ENCODE data around the gene PRKRIP1.
"Not testable (repeated sequence)": the region's sequence is repeated elsewhere in the genome, so short reads cannot be mapped to it uniquely, and the experiment has no call there.

PRKRIP1 gene

DNA sequence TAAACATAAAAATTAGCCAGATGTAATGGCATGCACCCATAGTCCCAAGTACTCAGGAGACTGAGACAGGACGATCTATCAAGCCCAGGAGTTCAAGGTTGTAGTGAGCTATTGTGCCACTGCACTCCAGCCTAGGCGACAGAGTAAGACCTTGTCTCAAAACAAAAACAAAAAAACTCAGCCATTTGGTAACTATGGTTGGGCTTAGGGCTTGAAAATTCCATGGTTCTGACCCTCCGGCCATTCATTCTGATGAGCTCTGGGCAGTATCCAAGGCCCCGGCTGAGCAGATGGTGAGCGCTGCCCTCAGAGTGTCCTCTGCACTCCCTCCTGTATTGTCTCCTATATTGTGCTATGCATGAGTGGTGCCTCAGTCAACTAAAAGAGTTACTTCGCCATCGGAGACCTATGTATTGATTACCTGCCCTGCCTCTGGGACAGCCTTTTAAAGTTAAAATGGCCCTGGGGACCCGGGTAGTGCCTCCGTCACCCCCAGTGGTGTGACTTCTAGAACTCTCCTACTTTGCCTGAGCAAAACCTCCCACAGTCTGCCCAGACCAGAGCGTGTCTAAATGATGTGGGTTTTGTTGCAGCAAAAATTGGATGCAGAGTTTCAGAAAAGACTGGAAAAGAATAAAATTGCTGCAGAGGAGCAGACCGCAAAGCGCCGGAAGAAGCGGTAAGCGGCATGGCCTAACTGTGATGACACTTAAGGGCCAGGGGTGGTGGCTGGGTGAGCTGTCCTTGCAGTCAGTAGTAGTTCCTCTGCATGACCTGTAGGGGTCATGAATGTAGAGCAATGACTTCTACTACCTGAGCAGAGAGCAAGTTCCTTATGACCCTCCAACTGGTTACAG is 8.1 kb downstream of the PRKRIP1 start:
- no peak for DNase-seq (ENCODE audit: low read depth in 2 of 2)

DNA sequence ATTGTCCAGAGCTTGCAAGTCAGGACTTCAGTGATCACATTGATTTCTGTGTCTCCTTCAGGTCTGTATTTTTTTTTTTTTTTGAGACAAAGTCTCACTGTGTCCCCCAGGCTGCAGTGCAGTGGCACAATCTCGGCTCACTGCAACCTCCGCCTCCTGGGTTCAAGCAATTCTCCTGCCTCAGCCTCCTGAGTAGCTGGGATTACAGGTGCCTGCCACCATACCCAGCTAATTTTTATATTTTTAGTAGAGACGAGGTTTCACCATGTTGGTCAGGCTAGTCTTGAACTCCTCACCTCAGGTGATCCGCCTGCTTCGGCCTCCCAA is 8.7 kb downstream of the PRKRIP1 start:
- DNase-seq (ENCODE audit: low read depth in 2 of 2), result not testable (repeated sequence)

DNA sequence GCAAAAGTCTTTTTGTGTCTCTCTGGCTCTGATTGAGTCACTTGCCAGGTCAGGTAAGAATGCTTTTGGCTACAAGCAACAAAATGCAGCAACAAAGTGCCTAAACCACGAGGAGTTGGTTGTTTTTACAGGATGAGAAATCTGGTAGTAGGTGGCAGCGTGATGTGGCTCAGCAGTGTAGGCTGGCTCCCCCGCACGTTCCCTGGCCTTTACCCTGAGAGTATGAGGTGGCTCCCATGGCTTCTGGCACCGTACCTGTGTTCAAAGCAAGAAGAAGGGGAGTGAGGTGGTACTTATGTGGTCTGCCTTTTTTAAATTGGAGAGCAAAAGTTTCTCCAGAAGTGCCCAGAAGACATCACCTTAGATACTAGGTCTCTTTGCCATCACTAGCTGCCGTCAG is 11.7 kb downstream of the PRKRIP1 start:
- DNase-seq (ENCODE audit: low read depth in 2 of 2), result no peak

DNA sequence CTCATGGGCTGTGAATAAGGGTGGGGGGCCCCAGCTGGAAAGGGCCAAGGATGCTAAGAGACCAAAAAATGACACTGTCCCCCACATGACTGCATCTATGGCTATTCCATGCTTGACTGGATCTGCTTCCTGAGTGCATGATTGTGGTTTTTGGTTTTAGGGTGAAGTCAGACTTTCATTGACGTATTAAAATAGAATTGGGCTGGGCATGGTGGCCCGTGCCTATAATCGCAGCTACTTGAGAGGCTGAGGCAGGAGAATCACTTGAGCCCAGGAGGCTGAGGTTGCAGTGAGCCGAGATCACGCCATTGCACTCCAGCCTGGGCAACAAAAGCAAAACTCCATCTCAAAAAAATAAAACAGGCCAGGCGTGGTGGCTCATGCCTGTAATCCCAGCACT is 12.4 kb downstream of the PRKRIP1 start:
- DNase-seq (ENCODE audit: low read depth in 2 of 2), result not testable (repeated sequence)

DNA sequence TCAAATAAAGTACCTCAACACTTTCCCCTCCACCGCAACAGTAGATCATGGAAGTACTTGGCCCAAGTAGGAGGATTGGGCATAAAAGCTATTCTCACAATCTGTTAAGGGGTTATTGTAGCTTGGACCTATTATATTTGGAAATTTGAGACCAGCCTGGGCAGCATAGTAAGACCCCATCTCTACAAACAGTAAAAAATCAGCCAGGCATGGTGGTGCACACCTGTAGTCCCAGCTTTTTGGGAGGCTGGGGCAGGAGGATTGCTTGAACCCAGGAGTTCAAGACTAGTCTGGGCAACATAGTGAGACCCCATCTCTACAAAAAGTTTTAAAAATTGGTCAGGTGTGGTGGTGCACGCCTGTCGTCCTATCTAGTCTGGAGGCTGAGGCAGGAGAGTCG is 13.2 kb downstream of the PRKRIP1 start:
- DNase-seq (ENCODE audit: low read depth in 2 of 2), result no peak

DNA sequence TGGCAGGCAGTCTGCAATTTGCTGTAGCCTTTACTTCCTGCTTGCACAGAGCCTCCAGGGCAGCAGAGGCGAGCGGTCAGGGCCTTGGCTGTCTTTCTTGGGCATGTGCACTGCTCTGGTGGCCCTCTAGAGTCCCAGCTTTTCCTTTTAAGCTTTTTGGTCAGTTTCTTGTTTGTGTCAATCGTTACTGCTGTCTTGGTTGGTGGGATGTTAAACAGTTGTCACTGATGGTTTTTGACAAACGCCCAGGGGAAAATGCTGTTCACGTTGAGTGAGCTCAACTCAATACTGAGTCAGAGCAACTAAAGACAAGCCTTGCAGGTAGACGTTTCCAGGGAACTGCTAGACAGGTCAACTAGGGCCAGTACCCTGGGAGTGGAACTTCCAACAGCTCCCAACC is 14.0 kb downstream of the PRKRIP1 start:
- no peak for DNase-seq (ENCODE audit: low read depth in 2 of 2)

DNA sequence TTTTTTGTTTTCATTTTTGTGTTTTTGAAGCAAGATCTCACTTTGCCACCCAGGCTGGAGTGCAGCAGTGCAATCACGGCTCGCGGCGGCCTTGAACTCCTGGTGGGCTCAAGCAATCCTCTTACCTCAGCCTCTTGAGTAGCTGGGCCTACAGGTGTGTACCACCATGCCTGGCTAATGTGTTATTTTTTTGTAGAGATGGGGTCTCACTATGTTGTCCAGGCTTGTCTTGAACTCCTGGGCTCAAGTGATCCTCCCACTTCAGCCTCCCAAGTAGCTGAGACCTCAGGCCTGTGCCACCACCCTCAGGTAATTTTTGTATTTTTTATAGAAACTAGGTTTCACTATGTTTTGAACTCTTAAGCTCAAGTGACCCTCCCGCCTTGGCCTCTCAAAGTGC is 14.8 kb downstream of the PRKRIP1 start:
- no peak for DNase-seq (ENCODE audit: low read depth in 2 of 2)

DNA sequence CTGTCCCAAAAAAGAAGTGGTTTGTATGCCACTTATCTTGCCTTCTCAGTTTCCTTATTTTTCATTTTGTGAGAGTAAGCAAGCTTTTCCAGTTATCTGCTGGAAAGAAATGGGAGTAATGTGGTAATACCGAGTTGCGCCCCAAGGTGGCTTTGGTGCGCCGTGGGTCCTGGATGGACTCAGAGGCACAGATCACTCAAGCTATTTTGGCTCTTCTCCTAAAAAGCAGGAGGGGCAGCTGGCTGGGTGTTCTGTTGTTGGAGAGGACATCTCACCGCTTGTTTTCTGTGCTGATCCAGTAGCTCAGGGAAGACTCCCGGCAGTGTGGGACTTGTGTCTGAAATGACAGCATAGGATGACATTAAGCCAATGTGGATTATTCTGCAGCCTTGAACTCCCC is 16.4 kb downstream of the PRKRIP1 start:
- no peak for DNase-seq (ENCODE audit: low read depth in 2 of 2)

DNA sequence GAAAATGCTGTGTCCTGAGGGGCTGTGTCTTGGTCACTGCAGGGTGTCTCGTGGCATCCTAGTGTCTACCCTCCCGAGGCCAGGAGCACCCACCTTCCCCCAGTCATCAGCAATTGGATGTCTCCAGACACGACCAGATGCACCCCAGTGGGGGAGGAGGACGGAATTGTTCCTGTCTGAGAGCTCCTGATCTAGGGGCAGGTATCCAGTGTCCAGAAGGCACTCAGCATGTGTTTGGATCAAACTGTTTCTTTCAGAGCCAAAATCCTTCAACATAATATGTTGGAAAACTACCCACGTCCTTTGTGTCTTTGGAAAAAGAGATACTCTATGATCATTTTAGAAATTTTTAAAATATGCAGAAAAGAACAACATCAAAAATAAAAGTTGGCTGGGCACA is 16.9 kb downstream of the PRKRIP1 start:
- no peak for DNase-seq (ENCODE audit: low read depth in 2 of 2)

DNA sequence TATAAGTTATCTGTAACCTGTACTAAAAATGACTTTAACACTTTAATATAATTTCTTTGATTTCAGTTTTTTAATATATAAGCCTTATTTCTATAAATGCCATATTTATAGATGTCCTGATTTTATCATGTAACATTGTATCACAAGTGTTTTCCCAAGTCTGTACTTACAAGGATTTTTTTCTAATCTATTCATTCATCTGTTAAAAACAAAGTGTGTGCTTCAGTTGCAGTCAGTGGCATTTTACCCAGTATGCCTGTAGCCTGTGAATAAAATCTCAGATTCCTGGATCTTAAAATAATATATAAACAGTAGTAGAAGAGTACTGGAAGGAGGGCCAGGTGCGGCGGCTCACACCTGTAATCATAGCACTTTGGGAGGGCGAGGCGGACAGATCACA is 17.4 kb downstream of the PRKRIP1 start:
- no peak for DNase-seq (ENCODE audit: low read depth in 2 of 2)

DNA sequence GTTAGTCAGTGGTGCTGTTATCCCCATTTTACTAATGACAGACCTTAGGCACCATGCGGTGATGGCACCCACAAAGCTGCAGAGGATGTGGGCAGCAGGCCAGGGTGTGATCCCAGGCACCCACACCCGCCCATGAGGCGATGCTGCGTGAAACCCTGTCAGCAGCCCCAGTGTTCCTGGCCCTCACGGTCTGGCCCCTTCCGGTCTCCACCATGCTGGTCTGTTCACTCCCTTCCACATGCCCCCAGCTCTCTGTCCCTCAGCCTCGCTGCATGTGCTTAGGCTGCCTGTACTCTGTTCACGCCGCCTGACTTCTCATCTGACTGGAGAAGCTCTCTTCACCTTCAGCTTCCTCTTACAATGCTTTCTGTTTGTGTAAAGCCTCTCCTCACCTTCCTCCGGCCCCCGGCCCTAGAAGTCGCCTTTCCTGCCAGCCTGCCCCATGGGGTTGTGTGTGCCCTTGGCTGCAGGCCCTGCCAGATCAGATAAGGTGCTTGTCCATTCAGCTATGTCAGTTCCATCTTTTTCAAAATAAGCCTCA is 19.6 kb downstream of the PRKRIP1 start:
- peak; percentile 44 to 48 for DNase-seq (ENCODE audit: low read depth in 2 of 2)

DNA sequence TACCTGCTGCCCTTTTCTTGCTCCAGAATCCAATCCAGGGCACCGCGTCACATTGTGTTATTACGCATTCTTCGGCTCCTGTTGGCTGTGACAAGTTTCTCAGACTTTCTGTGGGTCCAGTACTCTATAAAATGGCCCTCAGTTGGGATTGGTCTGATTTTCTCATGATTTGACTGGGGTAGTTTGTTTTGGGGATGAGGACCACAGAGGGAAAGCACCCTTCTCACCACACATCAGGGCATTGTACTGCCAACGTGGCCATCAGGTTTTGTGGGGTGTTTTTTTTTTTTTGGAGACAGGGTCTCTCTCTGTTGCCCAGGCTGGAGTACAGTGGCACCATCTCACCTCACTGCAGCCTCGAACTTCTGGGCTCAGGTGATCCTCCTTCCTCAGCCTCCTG is 20.2 kb downstream of the PRKRIP1 start:
- DNase-seq (ENCODE audit: low read depth in 2 of 2), result no peak

DNA sequence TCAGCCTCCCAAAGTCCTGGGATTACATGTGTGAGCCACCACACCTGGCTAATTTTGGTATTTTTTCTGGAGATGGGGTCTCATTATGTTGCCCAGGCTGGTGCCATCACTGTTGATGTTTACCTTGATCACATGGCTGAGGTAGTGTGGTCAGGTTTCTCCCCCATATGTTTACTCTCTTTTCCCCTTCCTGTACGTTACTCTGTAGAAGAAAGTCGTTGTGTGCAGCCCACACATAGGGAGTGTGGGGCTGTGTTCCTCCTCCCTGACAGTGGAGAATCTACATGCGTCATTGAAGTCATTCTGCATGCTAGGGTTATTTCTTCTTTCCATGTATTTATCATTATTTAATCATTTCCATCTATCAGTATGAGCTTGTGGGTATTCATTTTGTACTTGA is 20.9 kb downstream of the PRKRIP1 start:
- DNase-seq (ENCODE audit: low read depth in 2 of 2), result no peak

DNA sequence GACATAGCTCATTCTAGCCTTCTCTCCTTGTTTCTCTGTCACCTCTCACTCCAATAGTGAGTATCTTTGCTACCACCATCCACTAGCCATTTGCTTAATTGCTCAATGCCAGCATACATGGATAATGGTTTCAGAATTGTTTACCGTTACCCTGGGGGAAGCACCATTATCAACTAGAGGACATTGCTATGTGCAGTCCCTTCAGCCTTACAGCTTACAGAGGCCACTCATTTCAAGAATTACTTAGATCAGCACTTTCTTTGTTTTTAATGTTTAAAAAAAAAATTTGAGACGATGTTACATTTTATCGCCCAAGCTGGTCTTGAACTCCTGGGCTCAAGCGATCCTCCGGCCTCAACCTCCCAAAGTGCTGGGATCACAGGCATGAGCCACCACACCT is 22.4 kb downstream of the PRKRIP1 start:
- no peak for DNase-seq (ENCODE audit: low read depth in 2 of 2)

DNA sequence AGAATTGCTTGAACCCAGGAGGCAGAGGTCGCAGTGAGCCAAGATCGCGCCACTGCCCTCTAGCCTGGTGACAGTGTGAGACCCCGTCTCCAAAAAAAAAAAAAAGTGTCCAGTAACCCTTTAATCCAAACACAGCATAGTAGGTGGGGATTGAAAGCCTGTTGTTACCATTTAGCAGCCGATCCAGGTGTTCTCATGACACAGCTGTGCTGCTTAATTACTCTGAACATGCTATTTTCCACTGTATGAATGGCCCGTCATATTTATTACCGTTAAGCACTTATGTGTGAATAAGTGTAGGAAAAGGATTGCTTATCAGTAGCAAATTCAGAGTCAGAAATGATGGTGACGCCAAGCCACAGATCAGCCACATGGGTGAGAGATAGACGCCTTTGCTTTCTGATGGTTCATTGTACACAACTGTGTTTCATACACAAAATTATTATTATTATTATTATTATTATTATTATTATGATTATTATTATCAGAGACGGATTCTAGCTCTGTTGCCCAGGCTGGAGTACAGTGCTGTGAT is 25.6 kb downstream of the PRKRIP1 start:
- no peak for DNase-seq (ENCODE audit: low read depth in 2 of 2)

DNA sequence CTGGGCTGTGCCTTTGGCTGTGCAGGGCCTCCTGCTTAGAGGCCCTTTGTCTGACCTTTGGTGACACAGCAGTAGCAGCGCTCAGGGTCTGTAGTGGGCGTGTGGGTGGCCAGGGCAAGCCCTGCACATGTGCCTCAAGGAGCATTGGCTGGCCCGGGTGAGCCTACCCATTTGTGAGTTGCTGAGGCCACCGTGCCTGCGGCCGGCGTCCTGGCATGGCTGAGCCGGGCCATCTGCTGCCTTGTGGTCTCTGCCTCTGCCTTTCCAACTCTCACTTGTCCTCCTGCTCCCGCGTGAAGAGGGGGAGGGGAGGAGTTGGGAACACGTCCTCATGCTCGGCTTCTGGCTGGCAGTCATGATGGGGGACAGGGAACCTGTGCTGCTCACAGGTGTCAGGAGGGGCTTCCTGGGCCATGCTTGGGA is 28.0 kb downstream of the PRKRIP1 start:
- no peak for DNase-seq (ENCODE audit: low read depth in 2 of 2)

DNA sequence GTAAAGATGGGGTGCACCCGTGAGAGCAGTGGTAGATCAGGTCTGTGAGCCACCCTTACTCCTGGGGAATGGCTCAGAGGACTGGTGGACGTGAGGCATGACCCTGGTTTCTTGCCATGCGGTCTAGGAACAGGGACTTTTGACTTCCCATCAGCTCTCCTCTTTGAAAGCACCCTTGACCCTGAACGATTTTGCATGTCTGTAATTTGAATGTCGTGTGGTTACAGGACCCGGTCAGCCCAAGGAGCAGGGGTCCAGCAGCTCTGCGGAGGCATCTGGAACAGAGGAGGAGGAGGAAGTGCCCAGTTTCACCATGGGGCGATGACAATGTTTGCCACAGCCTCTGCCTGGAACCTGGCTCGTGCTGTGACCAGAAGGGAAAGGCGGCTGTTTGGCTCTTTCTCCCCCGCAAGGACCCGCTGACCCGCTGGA is 28.6 kb downstream of the PRKRIP1 start:
- DNase-seq (ENCODE audit: low read depth in 2 of 2), result no peak

DNA sequence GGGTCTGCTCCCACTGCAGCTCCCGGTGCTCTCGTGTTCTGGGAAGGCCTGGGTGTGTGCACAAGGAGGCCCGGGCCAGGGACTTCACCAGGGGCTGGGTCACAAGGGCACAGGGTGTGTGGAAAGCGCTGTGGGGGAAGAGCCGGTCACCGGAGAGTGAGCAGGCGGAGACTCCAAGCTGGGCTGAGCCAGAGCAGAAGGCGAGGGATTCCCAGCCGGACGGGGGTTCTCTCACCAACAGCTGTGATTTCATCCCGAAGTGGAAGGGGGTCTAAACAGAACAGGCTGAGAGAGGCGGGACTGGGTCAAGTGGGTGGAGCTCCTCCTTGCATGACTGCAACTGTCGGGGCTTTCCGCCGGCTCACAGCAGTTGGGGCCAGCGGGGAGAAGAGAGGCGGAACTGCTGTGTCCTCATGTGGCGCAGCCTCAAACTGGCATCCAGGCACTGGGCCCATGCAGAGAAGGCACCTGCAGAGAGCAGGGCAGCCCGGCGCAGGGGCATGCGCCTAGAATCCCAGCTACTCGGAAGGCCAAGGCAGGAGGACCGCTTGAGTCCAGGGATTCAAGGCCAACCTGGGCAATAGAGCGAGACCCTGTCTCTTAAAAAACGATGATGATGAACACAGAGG is 29.6 kb downstream of the PRKRIP1 start:
- DNase-seq (ENCODE audit: low read depth in 2 of 2), result peak; percentile 71 to 78

DNA sequence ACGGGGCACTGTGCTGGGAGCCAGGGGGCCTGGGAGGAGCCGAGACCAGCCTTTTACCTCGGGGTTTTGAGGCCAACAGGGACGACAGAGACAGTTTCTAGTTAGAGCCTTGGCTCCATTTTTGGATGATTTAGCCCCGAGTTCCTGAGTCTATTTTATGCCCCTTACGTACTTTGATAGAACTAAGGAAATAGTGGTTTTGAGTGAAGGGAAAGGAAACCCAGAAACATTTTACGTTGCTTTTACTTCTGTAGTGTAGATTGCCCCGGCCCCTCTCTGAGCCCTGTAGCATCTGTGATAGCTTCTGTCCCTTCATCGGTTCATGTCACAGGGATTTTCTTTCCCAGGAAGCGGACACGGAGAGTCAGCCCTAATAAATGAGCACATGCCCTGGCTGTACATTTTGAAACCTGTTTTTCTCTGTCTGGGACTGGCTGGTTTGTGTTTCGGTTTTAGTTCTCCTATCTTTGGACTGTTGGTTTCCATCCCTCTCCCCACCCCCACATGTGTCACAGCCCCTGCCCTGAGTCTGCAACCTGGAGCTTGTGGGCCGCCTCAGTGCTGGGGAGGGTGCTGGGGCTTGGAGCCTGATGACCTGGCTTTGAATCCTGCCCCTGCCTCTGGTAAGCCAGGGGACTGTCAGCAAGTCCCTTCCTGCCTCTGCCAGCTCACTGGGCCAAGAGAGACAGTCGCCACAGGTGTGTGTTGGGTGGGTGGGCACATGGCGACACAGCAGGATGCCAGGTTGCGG is 30.3 kb downstream of the PRKRIP1 start:
- DNase-seq (ENCODE audit: low read depth in 2 of 2), result peak; percentile 50 to 74

DNA sequence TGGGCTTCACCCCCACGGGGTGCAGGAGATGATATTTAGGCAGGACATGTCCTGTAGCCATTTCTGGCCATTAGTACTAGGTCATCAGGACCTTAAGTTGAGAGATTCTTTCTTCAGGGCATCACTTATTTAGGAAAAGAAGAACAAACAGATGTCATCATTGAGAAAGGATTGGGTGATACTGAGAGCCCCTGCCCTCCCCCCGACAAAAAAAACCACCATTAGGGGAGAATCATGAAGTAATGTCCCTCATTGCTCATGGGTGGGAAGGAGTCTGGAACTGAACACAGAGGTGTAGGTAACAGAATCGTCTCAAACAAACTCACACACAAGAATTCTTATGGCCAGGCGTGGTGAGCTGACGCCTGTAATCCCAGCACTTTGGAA is 30.8 kb downstream of the PRKRIP1 start:
- no peak for DNase-seq (ENCODE audit: low read depth in 2 of 2)

DNA sequence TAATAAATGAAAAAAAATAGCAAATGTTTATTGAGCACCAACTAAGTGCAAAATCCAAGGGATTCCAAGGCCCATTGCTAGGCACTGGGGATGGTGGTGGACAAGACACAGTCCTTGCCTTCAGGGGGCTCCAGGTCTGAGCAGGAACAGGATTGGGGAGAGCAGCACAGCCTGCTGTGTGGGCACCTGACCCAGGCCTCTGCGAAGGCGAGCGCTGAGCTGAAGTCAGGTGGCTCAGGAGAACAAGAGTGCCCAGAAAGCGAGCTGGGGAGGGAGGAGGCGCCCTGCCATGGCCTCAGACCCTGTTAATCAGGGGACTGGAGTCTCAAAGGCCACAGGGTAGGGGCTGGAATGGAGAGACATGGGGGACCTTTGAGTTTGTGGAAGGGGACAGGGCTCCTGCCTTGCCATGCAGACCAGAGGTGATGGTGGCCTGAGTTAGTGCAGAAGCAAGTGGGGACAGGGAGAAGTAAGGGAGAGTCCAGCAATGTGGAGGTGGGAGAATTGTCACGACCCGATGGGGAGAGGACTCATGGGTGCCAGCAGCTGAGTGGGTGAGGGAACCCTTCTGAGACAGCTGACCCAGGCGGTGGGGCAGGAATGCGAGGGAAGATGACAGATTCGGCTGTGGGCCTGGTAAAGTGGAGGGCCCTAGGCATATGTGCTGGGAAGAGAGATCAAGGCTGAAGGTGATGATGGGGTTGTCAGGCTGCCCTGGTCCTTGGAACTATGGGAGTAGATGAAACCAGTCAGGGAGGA is 33.2 kb downstream of the PRKRIP1 start:
- no peak for DNase-seq (ENCODE audit: low read depth in 2 of 2)
